Activated gamma-delta T cell treated with anti-CD3 and anti-CD28 coated beads, Interleukin-2, amount 50 U/mL, for 16 hours (primary cell): ENCODE data around the gene UCN.
"Not testable (repeated sequence)": the region's sequence is repeated elsewhere in the genome, so short reads cannot be mapped to it uniquely, and the experiment has no call there.

Experiments used
- DNase-seq: peaks from one replicate; pipeline ENCODE4 v3.0.0-alpha.2; 2020; ENCODE audit warnings: low read depth

Gene UCN

DNA sequence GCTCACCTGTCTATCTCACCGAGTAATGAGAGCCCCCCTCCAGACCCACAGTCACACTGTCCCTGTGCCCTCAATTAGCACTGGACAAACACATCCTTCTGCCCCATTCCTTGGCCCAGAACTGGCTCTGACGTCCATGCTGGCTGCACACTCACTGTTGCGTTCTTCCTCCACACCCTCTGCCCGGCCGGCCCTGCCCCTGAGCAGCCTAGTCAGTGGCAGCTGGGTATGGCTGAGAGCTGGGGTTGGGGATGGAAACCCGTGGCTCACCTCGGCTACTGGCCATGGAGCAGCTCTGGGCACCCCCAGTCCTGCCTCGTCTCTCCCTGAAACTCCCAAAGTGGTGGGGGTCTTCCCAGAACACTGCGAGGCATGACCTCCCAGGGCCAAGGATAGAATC, 6.5 kb upstream of the UCN start:
- no peak for DNase-seq

DNA sequence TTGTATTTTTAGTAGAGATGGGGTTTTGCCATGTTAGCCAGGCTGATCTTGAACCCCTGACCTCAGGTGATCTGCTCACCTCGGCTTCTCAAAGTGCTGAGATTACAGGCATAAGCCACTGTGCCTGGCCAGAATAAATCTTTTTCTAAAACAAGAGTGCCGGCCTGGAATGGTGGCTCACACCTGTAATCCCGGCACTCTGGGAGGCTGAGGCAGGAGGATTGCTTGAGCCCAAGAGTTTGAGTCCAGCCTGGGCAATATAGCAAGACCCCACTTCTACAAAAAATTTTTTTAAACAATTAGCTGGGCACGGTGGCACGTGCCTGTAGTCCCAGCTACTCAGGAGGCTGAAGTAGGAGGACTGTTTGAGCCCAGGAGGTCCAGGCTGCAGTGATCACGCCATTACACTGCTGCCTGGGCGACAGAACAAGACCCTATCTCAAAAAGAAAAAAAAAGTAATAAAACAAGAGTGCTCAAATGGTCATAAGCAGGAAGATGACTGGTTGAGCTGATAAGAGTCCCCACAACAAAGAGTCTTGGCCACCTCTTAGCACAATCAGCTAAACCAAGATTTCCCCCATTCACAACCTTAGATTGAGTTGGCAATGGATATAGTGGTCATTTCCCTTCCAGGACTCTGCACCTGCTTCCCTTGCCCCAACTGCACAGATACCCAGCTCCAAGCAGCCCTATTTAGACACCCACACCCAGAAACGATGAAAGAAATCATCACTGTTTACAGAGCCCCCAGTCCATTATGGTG, 5.8 kb upstream of the UCN start:
- DNase-seq = no peak

DNA sequence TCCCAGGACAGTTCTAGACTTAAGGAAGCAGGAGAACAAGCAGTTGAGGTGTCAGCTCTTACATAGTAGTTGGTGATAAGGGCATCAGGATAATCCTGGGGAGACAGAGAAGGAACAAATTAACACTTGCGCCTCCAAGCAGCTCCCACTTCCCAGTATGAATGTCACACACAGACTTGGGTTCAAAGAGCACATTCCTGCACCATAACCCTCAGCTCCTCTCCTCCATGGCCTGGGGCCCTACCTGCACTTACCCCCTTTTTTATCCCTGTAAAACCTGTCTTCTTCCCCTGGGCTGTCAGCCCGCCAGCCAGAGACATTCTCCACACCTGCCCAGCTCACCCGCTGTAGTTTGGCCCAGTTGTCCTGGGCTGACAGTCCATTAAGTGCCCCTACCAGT, 3.9 kb upstream of the UCN start:
- DNase-seq = no peak

DNA sequence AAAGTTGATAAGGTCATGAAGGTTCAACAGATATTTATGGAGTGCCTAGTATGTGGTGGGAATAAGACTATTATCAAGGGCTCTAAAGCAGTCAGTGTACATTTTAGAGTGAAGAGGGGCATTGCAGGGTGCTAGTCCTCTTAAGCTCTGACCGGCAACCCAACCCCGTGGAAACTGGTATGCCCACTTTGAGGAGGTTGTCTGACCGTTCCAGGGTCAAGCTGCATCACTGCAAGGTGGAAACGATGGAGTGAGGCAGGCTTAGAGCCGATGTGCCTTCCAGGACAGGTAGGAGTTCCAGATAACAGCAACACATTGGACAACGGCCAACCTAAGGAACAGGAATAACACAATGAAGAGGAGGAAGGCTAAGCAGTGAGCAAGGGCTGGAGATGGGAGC, 1.4 kb upstream of the UCN start:
- no peak for DNase-seq

DNA sequence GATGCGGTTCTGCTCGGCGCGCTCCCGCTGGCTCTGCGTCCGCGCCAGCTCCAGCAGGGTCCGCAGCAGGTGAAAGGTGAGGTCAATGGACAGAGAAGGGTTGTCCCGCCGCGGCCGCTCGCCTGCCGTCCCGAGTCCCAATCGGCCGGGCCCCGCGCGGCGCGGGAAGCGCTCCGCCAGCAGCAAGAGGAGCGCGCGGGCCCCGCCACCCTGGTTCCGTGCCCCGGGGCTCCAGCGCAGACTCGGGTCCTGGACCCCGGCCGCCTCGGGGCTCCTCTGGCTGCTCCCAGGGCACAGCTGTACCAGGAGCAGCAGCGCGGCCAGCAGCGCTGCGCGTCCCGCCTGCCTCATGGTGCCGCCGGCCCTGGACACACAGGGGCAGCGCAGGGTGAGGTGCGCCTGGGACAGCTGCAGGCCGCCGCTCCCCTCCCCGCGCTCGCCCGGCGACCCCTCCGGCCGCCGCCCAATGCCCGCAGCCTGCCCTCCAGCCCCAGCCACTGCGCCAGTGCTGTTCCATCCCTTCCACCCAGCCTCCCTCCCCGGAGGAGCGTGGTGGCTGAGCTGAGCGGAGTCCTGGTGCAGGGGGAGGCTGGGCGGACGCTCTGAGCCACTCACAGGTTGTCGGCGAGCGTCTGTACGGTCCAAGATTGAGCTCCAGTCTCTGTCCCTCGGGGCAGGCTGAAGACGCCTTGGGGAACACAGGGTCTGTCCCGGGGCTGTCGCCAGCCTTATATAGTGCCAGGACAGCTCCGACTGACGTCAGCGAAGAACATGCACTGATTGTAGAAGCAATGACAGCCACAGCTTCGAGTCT, 493 bp downstream of the UCN start:
- DNase-seq = no peak

DNA sequence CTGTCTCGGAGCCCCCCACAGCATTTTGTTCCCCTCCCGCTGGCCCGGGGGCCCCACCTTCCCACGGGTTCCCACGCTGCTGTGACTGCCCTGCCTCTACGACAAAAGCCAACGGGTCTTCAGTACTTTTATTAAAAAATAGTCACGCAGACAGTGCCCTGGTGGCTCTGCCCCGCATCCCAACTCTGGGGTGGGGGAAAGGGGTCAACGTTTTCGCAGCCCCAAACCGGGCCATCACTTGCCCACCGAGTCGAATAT, 1.0 kb downstream of the UCN start:
- no peak for DNase-seq

DNA sequence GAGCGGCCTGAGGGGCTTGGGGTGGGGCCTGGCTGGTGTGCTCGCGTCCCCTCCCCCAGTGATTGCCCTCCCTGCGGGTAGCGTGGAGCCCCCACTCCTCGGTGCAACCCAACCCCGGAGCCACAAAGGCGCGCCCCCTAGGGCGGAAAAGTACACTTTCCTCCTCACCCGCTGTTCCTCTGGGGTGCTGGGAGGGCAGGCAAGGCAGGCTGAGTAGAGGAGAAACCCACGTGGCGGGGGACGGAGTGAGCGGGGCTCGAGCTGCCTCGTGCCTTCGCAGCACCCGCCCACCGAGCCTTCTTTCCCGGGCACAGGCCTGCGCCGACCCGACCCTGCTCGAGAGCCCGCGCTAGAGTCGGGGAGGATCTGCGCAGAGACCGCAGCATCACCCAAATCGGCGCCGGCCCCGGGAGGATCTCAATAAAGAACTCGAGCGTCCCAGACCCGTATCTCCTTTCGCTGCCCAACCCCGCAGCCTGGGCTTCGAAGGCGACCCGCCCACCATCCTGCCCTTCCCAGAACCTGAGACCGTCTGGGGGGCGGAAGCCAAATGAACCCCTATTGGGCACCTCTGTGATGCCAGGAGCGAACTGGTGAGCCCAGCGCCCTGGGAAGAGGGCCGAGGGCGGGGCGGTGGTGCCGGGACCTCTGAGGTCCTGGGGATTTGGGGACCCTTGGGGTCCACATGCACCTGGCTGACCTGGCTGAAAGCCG, 1.5 kb downstream of the UCN start:
- DNase-seq = peak; percentile 17

DNA sequence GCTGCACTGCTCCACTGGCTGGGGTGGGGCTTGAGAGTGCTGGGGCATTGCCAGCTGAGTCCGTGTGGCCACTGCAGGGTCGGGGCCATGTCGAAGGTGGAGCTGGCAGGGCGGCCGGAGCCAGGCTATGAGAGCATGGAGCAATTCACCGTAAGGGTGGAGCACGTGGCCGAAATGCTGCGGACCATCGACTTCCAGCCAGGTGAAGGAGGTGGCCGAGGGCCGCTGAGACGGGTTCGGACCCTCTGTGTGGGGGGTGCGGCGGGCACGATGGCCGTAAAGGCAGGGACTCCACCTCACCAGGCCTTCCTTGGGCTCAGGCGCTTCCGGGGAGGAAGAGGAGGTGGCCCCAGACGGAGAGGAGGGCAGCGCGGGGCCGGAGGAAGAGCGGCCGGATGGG, 2.1 kb downstream of the UCN start:
- DNase-seq = no peak

DNA sequence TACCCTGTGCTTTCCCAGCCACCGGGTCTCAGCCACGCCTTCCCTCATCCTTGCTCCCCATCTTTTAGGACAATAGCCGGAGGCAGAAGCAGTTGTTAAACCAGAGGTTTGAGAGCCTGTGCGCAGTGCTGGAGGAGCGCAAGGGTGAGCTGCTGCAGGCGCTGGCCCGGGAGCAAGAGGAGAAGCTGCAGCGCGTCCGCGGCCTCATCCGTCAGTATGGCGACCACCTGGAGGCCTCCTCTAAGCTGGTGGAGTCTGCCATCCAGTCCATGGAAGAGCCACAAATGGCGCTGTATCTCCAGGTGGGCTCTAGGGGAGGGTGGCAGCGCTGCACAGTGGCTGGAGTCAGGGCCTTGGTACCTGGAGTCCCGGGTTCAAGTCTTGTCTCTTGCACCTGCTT, 2.7 kb downstream of the UCN start:
- no peak for DNase-seq

DNA sequence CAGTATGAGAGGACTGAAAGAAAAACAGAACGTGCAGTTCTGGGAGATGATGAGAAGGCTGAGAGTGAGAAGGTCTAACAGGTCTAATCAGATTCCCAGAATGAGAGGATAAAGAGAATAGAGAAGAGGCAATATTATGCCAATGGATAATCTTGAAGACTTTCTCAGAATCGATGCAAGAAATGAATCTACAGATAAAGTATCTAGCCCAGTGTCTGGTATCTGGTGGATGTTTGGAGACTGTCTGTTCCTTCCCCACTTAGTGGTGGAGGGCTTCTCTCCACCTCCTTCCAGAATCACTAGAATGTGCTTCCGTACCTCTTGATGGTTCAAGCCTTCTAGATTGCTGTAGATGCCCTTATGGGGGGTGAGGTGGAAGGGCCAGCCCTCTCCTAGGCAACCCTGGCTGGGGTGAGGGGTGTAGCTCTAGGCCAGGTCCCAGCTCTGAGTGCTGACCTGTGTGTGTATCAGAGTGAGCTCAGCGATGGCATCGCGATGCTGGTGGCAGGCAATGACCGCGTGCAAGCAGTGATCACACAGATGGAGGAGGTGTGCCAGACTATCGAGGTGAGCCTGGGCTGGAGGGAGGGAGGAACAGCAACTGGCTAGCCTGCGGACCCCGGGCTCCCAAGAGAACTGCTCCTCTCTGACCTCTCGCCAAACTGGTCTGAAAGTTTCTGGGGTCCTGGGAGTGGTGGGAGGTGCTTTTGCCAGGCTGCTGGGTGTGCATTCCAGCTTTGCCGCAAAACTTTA, 3.6 kb downstream of the UCN start:
- DNase-seq = no peak

DNA sequence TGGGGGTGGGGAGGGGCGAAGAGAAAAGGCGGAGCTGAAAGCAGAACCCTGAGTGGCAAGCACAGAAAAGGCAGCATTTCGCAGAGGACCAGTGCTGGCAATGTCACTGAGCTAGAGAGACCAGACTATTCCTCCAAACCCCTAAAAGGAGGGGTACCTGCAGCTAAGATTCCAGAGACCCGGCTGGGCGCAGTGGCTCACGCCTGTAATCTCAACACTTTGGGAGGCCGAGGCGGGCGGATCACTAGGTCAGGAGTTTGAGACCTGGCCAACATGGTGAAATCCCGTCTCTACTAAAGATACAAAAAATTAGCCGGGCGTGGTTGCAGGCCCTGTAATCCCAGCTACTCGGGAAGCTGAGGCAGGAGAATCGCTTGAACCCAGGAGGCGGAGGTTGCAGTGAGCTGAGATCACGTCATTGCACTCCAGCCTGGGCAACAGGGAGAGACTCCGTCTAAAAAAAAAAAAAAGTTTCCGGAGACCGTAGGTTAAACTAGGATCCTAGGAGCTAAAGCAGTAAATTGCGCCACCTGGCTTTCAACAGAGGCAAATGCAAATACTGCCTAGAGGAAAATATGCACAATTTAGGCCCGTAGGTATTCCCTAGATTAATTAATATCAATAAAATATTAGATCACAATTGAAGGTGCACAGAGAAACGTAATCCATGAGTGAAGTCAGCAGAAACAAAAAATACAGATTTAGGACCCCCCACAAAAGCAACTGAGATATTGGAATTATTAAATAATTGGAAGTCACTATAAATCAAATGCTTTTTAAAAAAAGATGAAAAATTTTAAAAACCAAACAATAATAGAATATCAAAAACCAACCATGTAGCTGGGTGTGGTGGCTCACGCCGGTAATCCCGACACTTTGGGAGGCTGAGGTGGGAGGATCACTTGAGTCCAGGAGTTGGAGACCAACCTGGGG, 4.9 kb downstream of the UCN start:
- DNase-seq = no peak

DNA sequence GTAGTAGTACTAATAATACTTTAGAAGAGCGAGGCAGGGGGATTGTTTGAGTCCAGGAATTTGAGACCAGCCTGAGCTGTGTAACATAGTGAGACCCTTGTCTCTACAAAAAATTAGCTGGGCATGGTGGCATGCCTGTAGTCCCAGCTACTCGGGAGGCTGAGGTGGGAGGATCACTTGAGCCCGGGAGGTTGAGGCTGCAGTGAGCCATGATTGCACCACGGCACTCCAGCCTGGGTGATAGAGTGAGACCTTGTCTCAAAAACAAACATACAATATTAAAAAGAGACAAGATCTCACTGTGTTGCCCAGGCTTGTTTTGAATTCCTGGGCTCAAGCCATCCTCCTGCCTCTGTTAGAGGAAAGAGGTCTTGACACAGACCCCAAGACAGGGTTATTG, 7.6 kb downstream of the UCN start:
- DNase-seq = not testable (repeated sequence)

DNA sequence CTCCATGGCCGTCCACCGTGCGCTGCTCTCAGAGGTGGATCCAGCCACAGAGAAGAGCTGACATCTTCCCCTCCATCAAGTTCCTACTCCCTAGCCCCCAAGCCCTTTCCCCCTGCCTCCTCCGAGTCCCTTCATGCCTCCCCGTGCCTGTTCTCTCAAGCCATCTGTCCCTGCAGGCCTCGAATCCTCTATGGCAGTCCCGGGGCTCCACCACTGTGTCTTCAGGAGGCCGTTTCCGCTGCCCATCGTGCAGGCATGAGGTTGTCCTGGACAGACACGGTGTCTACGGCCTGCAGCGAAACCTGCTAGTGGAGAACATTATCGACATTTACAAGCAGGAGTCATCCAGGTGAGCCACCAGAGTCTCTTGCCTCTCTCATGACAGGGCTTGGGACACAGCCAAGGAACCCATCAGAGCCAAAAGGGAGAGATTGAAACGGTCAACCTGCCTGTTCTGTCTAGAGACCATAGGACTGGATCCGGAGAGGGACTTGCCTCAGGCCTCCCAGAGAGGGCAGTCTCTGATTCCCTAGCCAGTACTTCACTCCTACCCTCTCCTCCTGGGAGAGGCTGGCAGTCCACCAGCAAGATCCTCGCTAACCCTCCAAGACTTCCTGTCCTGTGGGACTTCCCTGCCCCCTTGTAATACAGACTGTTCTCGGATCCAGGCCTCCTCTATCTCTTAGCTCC, 9.7 kb downstream of the UCN start:
- no peak for DNase-seq

DNA sequence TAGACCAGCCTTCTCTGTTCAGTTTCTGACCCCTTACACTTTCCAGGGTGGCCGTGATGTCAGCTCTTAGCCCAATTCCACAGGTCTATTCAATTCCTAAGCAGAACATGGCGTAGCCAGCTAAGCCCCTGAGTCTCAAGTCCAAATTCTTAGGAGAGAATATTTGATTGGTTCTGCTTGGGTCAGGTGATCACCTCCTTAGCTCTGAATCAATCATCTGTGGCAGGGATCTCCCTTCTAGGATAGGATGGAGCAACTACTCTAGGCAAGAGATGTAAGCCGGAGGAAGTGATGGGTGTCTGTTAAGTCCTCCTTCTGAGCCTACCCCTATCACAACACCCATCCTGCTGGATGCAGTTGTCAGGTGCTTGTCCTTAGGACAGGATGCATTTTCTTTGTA, 11.1 kb downstream of the UCN start:
- DNase-seq = no peak

DNA sequence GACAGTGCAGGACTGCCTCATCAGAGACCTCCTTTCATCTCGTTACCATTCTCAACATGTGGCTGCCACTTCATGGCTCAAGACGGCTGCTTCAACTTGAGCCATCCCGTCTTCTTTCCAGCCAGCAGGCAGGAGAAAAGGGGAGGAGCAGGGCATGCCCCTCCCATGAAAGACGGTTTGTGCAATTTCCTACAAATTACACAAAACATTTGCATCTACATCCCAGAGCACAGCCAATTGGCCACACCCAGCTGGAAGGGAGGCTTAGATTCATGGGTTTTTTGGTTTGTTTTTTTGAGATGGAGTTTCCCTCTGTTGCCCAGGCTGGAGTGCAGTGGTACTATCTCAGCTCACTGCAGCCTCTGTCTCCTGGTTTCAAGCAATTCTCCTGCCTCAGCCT, 11.8 kb downstream of the UCN start:
- no peak for DNase-seq

DNA sequence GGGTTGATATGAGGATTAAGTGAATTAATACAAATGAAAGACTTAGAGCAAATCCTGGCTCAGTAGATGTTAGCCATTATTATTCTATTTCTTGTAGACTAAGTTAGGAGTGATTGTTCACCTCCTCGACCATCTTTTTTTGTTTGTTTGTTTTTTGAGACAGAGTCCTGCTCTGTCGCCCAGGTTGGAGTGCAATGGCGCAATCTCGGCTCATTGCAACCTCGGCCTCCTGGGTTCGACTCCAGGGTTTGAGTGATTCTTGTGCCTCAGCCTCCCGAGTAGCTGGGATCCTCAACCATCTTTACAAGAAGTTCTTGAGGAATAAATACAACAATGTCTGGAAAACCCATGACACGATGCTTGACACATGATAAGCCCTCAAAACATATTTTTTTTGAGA, 13.3 kb downstream of the UCN start:
- no peak for DNase-seq

DNA sequence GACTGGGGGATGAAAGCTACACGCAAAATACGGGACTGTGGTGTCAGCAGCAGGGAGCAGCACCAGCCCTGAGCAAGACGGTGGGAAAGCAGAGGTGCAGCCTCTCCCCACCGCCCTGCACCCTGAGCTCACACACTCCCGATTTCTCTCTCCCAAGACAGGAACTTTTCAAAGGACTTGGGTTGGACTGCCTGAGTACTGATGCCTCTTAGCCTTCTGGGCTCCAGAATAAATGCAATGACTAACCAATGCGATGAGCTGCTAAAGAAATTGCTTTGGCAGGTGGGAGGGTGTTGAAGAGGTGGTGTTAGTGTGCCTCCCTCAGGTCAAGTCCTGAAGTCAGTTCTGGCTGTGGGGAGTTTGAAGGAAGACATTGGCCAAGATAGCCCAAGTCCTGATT, 16.4 kb downstream of the UCN start:
- DNase-seq = no peak

DNA sequence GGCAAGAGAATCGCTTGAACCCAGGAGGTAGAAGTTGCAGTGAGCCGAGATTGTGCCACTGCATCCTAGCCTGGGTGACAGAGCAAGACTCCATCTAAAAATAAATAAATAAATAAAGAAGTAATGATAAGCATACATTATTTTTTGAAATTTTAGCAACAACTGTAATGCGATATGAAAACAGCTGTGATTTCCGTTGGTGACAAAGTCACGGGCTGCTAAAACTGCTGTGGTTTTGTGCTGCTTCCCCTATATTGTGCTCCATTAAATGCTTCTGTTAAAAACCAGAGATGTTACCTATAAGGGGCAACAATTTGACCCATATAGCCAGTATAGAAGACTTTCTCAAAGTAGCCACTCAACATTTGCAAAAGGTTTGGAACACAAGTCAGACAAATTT, 17.7 kb downstream of the UCN start:
- no peak for DNase-seq

DNA sequence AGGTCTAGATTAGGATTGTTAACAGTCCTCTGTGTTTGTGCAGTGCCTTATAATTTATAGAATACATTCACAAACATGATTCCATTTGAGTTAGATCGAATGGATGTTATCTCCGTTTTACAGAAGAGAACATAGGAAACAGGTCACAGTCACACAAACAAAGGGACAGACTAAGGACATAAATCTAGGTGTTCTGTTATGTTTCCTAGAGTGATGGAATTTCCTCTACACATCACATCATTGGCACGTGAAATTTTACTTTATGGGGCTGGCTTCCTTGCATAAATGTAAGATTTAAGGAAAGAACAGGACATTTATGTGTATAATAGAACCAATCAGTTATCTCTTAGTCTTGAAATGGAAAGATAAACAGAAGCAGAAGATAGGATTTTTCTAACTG, 19.6 kb downstream of the UCN start:
- no peak for DNase-seq

DNA sequence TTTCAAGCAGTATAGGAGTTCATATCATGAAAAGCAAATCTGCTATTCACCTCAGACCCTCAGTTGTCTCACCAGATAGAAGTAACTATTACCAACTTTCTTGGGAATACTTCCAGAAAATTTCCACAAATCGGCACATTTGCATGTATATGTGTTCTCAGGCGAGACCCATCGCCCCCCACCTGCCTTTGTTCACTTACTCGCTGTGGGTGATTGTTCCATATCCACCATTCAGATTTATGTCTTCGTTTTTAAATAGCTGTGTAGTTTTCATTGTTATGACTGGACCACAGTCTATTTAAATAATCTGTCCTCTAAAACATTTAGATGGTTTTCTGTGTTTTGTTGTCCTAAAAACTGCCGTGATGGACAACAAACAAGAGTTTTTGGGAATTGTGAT, 22.8 kb downstream of the UCN start:
- no peak for DNase-seq

DNA sequence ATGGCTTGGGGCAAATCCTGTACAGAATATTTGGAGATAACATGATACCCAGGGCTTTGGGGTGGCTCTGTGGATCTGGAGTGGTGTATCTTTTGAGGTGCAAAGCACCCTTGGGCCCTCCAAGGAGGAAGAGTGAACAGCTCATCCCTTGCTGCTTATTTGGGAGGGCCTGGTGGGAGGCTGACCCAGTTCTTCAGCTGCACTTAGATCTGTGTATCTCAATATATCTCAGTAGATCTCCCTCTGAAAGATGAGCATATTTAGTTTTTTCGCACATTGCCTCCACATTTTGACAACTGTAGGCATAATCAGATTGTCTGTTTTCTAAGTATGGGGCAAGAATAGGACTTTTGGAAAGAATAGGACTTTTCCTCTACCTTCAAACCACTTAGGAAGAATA, 23.2 kb downstream of the UCN start:
- DNase-seq = no peak
